ENCODE results near the gene TMEM151B.

TMEM151B gene

GRCh38 chr6:44301106-44301505 lies 30.9 kb downstream of the TMEM151B start:
- no peak for DNase-seq (ENCODE audit: low spot score)
- no peak overlapping the region for H3K27ac ChIP-seq
- ChIA-PET POLR2A (ENCODE audit: low non-redundant PET) (no interaction called here), CTCF (interaction anchor here (1.4 kb wide), 1 partner anchor 12 kb away, joined by 4 read pairs; the partner anchor contains the start of gene AARS2)
- TF ChIP-seq CTCF (conservative IDR thresholded peaks at IDR 0.05; ENCODE audit: low read depth), result no peak

- TF ChIP-seq CTCF (conservative IDR thresholded peaks at IDR 0.05; ENCODE audit: low read depth), result no peak
- no peak for DNase-seq (ENCODE audit: low spot score)
- ChIA-PET CTCF (interaction anchor here (0.6 to 1.4 kb wide), 3 partner anchors 11 to 41 kb away, joined by 3 to 10 read pairs (median 4); partner anchors contain the start of genes AARS2 and SPATS1), POLR2A (ENCODE audit: low non-redundant PET) (interaction anchor here (0.6 kb wide), 1 partner anchor 17 kb away, joined by 10 read pairs; no protein-coding TSS in a partner anchor)
- H3K27ac ChIP-seq, result peak overlapping the region; percentile 15
These were observed 31.7 kb downstream of the TMEM151B start for GRCh38 chr6:44301782-44302564.

GRCh38 chr6:44302856-44303255 lies 32.6 kb downstream of the TMEM151B start:
- CTCF ChIA-PET, result interaction anchor here (0.6 to 1.4 kb wide), 4 partner anchors 10 to 588 kb away, joined by 3 to 10 read pairs (median 3); partner anchors contain the start of genes AARS2 and SPATS1
- peak overlapping the region; percentile 15; the same call in 1 of the 2 replicates for H3K27ac ChIP-seq
- no peak for DNase-seq (ENCODE audit: low spot score)
- POLR2A ChIA-PET (ENCODE audit: low non-redundant PET), result no interaction called here
- no peak for TF ChIP-seq CTCF (conservative IDR thresholded peaks at IDR 0.05; ENCODE audit: low read depth)

- CTCF ChIA-PET, result interaction anchor here (0.6 to 1.1 kb wide), 6 partner anchors 17 to 589 kb away, joined by 3 read pairs; no protein-coding TSS in a partner anchor
- no peak for TF ChIP-seq CTCF (conservative IDR thresholded peaks at IDR 0.05; ENCODE audit: low read depth)
- H3K27ac ChIP-seq, result no peak overlapping the region
- POLR2A ChIA-PET (ENCODE audit: low non-redundant PET), result no interaction called here
- DNase-seq (ENCODE audit: low spot score), result no peak
These were observed 33.6 kb downstream of the TMEM151B start for GRCh38 chr6:44303842-44304241.

GRCh38 chr6:44304282-44305199 lies 34.3 kb downstream of the TMEM151B start:
- peak; percentile 28 for DNase-seq (ENCODE audit: low spot score)
- TF ChIP-seq CTCF (conservative IDR thresholded peaks at IDR 0.05; ENCODE audit: low read depth), result peak; percentile 73
- ChIA-PET POLR2A (ENCODE audit: low non-redundant PET) (no interaction called here), CTCF (interaction anchor here (0.6 to 1.1 kb wide), 7 partner anchors 9 to 49 kb away, joined by 3 to 5 read pairs (median 3); partner anchors contain the start of gene SPATS1)
- H3K27ac ChIP-seq, result no peak overlapping the region

- POLR2A ChIA-PET (ENCODE audit: low non-redundant PET), result no interaction called here
- TF ChIP-seq CTCF (conservative IDR thresholded peaks at IDR 0.05; ENCODE audit: low read depth), result no peak
- no peak for DNase-seq (ENCODE audit: low spot score)
- CTCF ChIA-PET, result interaction anchor here (0.9 to 1.1 kb wide), 4 partner anchors 10 to 37 kb away, joined by 3 to 5 read pairs (median 4); partner anchors contain the start of gene SPATS1
- H3K27ac ChIP-seq, result no peak overlapping the region
These were observed 35.0 kb downstream of the TMEM151B start for GRCh38 chr6:44305200-44305725.

Data from RWPE1 (cell line).